NCI-H2171 treated with DMSO at 0.1 percent for 48 hours (cell line): ENCODE data around the gene SLC25A45.
"Not testable (repeated sequence)": the region's sequence is repeated elsewhere in the genome, so short reads cannot be mapped to it uniquely, and the experiment has no call there.

Source experiments
- DNase-seq: peaks from one replicate; lab custom pipeline; 2025; lab: John Stamatoyannopoulos, UW

Gene SLC25A45

GRCh38 chr11:65420979-65421793, 38.7 kb upstream of the SLC25A45 start:
- DNase-seq, result peak; percentile 95

- no peak for DNase-seq
These were observed 38.1 kb upstream of the SLC25A45 start for GRCh38 chr11:65420506-65420905.

- peak; percentile 75 for DNase-seq
These were observed 37.5 kb upstream of the SLC25A45 start for GRCh38 chr11:65419772-65420481.

DNA sequence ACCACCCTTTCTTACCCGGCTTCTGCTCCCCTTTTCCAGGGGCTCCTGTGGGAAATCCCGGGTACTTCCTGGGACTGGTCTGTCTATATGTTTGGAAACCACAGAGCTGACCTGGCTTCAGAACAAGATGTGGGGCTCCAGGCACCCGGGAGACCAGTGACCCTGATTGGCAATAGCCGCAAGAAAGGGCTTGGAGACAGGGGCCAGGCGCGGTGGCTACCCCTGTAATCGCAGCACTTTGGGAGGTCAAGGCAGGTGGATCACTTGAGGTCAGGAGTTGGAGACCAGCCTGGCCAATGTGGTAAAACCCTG, 37.0 kb upstream of the SLC25A45 start:
- no peak for DNase-seq

DNA sequence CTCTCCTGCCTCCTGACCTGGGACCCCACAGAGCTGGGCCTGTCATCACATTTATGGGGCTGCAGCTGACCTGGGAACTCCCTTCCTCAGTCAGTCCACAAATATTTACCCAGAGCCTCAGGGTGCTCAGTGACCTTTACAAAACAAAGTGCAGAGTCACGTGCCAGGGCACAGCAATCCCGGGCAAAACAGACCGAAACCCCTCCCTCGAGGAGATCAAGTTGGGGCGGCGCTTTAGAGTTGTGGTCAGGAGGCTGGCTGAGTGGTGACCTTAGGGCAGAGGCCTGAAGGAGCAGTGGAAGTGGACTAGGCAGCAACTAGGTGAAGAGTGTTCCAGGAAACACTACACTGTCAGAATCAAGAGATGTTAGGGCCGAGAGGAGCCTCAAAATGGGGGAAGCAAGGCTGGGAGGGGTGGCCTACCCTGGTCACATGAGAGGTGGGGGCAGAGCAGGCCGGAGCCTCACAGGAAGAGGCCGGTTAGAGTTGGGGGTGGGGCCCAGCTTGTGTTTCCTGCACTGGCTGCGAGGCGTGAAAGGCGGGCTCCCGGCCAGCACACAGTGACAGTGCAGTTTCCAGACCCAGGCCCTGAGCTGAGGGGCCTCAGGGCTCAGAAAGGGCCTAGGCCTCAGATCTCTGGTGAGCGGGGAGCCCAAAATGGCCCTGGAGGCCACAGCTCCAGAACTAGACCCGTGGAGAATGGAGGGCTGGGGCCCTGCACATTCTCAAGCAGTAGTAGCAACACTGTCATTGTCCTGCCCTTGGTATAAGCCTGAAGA, 36.4 kb upstream of the SLC25A45 start:
- DNase-seq, result peak; percentile 90

DNA sequence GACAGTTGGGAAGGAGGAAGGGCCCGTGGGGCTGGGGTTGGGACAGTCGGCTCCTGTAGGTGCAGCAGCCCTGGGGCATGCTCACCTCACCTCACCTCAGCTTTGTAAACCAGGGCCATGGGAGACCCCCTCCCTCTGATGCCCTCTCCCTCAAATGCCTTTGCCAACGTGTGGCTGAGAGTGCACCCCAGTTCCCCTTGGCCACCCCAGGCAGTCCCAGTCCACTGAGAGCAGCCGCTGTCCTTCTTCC, 35.9 kb upstream of the SLC25A45 start:
- no peak for DNase-seq

DNA sequence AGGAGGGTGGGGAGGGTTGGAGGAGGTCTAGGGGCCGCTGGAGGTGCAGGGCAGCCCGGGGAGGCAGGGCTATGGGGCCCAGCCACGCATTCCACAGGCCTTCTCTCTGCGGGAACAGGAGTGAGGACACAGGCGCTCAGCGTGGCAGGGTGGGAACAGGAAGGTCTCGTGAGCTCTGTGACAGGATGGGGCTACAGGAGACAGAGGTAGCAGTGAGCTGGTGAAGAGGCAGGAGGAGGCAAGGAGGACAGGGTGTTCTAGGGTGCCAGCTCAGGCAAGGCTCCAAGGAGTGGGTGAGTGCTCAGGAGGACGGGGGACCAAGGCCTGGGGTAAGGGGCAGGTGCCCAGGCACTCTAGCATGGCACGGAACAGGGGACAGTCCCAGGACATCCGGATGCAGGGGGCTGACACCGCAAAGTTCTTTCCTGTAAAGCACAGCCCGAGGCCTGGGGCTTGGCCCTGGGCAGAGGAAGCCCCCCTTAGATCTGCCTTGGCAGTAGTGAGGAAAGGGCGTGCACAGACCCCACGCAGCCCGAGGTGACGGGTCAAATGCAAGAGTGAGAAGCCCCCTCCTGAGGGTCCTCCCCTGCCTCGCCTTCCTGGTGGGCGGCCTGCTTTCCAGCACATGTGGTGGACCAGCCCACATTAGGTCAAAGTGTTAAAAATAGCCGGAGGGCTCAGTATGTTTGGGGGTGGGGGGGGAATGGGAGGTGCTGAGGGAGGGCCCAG, 35.4 kb upstream of the SLC25A45 start:
- no peak for DNase-seq

DNA sequence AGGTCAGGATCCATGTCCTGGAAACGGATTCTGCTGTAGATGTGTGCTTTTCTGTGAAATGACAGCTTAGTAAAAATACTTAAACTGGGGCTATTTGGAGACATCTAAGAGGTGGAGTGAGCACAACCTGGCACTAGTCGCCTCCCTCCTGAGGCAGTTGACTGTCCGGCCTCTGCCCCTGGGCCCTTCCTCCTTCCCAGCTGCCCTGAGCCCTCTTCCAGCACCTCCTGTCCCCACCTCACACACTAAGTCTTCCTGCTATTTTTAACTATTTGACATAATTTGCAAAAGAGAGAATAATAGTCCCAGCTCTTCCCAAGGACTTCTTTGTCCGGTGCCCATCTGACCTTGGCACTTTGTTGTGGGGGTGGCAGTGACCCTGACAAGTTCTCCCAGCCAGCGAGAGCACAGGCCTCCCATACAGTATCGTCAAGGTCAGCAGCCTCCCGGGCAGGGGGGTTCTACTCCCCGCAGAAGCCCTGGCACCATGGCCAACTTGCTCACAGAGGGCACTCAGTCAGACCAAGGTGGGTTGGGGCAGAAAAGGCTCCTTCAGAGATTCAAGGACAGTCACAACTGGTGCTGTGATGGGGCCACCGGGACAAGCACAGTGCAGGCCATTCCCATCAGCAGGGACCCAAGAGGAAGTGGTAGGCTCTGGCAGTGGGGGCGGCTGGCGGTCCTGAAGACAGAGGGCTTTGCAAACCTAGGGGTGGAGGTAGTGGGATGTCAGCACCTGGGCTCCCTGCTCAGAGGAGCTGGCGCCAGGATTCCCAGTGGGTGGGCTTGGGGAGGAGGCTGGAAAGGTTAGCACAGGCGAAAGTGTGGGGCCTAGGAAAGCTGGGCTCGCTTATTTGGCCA, 34.6 kb upstream of the SLC25A45 start:
- DNase-seq, result no peak

DNA sequence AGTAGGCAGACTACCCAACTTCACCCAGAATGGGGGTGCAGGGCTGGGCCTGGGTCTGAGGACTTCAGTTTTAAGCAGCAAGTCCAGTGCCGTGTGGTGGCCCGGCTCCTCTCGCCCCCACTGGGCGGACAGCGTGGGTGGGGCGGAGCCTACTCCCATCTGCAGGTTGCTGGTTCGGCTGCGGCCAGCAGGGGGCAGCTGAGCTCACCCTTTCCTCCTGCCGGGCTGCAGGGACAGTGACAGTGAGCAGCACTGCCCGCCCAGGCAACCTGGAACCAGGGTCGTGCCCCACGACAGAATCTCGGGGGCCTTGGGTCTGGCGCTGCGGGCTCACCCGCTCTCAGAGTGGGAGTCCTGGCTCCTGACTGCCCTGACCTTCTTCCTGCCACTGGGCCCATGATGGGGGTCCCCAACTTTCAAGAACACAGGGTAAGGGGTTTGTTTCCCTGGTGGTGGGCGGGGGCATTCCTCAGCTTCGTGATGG, 33.9 kb upstream of the SLC25A45 start:
- peak; percentile 70 for DNase-seq

- no peak for DNase-seq
These were observed 33.3 kb upstream of the SLC25A45 start for GRCh38 chr11:65415499-65416340.

DNA sequence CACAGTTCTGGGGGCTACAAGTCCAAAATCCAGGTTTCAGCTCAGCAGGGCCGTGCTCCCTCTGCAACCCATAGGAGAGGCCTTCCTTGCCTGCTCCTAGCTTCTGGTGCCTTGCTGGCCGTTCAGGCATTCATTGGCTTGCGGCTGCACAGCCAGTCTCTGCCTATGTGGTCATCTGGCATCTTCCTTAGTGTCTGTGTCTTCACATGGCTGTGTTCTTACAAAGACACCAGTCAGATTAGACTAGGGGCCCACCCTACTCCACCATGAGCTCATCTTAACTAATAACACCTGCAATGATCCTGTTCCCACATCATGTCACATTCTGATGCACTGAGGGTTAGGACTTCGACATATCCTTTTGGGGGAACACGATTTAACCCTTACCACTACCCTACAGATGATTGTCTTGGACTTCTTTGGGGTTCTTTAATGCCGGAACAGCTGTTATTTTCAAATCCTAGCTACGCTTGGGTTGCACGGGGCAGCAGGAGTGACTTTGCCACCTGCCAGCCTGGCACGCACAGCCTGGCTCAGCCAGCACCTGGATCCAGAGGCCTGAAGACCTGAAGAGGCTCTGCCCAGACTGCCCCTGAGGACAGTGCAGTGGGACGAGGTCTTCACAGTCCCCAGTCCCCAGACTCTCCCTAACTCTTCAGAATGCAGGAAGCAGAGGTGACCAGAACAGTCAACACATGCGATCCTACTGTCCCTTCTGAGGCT, 32.5 kb upstream of the SLC25A45 start:
- peak; percentile 59 for DNase-seq

DNA sequence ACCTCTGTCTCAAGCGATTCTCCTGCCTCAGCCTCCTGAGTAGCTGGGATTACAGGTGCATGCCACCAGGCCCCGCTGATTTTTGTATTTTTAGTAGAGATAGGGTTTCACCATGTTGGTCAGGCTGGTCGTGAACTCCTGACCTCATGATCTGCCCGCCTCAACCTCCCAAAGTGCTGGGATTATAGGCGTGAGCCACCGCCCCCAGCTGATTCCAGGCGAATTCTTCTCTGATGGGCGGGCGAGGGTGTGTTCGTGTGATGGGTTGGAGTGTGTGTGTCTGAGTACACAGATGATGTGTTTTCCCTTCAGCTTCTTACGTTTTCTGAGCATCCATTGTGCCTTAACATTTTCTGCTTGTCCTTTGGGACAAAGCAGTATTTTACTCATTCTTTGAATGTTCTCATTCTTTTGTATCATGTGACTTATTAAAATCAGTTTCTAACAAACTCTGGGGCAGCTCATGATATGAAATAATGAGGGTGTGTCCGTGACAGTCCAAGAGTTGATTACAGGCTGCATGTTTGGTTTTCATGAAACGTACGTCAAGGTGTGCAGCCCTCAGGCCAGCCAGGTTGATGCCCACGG, 30.7 kb upstream of the SLC25A45 start:
- DNase-seq, result not testable (repeated sequence)

DNA sequence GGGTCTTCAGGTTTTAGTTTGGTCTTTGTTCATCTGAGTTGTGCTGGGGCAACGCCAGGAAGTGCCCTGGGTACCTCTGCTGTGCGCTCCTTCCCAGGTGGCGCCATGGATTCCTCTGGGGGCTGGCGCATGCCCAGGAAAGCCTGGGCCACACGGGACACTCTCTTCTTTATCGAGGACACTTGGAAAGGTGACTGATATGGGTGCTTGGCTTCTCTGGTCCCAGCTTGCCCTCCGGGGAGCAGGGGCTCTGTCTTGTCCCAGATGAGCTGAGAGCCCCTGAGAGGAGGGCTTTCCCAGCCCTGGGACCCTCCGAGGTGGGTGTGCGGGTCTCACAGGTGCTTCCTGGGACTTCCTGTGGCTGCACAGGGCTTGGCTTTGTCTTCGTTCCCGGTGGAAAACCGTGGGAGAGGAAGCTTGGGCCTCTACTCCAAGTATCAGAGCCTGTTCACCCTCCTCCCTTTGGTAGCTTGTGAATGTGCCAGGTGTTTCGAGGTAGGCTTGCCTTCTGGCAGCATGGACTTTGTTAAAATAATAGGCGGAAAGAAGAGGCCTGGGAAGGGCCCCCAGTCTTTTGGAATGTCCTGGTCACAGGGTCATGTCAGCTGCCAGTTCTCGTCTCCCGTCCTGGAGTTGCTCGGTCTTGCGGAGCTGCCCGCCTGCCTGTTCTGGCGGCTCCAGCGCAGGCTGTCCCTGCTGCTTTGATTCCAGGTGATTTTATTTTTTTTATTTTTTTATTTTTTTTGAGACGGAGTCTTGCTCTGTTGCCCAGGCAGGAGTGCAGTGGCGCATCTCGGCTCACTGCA, 30.0 kb upstream of the SLC25A45 start:
- DNase-seq, result no peak

DNA sequence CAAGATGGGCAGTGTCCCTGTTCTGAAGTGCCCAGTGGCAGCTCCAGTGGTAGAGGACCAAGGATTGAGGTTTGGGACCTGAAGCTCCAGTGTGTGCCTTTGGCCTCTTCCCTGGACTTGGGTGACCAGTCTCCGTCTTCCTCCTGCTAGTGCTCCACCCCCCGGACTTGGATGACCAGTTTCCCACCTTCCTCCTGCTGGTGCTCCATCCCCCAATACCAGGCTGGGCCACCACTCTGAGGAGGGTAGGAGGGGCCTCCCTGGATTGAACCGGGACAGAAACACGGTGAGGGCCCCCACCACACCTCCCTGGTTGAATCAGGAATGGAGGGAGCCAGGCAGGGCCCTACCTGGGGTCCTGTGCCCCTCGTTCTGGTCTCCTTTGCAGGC, 29.2 kb upstream of the SLC25A45 start:
- DNase-seq, result no peak

GRCh38 chr11:65410936-65411680, 28.7 kb upstream of the SLC25A45 start:
- no peak for DNase-seq

GRCh38 chr11:65404638-65405339, 22.3 kb upstream of the SLC25A45 start:
- no peak for DNase-seq

- no peak for DNase-seq
These were observed 21.8 kb upstream of the SLC25A45 start for GRCh38 chr11:65404210-65404609.
